ENCODE measurements around the gene KRTAP10-6.
"Not testable (repeated sequence)": the region's sequence is repeated elsewhere in the genome, so short reads cannot be mapped to it uniquely, and the experiment has no call there.

The KRTAP10-6 gene

GRCh38 chr21:44564099-44564498, 28.2 kb downstream of the KRTAP10-6 start:
- no peak for FAIRE-seq
- no peak for DNase-seq (ENCODE audit: insufficient read length, low spot score)

GRCh38 chr21:44558695-44559094, 33.6 kb downstream of the KRTAP10-6 start, which contains the start of gene KRTAP10-3:
TSS of gene KRTAP10-3 (minus strand) at chr21:44558795. CDS start at chr21:44558715, 80 bp downstream.
- DNase-seq (ENCODE audit: insufficient read length, low spot score) (no peak), FAIRE-seq (no peak)

- FAIRE-seq; DNase-seq (ENCODE audit: insufficient read length, low spot score): not testable (repeated sequence)
Measured at GRCh38 chr21:44558329-44558675, 34.0 kb downstream of the KRTAP10-6 start.

- FAIRE-seq, result no peak
- no peak for DNase-seq (ENCODE audit: insufficient read length, low spot score)
Measured at GRCh38 chr21:44557491-44558328, 34.6 kb downstream of the KRTAP10-6 start.

GRCh38 chr21:44556879-44557278, 35.4 kb downstream of the KRTAP10-6 start:
- no peak for DNase-seq (ENCODE audit: insufficient read length, low spot score)
- FAIRE-seq, result no peak

- FAIRE-seq (no peak), DNase-seq (ENCODE audit: insufficient read length, low spot score) (no peak)
Measured at GRCh38 chr21:44555200-44555875, 37.0 kb downstream of the KRTAP10-6 start.

GRCh38 chr21:44552681-44553080, 39.6 kb downstream of the KRTAP10-6 start:
- FAIRE-seq, result no peak
- no peak for DNase-seq (ENCODE audit: insufficient read length, low spot score)

GRCh38 chr21:44552136-44552535, 40.2 kb downstream of the KRTAP10-6 start:
- FAIRE-seq (no peak), DNase-seq (ENCODE audit: insufficient read length, low spot score) (no peak)

GRCh38 chr21:44551340-44551961, 40.9 kb downstream of the KRTAP10-6 start, which contains the start of gene KRTAP10-2:
TSS of gene KRTAP10-2 (minus strand) at chr21:44551505. CDS start at chr21:44551458, 47 bp downstream.
- FAIRE-seq (no peak), DNase-seq (ENCODE audit: insufficient read length, low spot score) (no peak)

GRCh38 chr21:44550807-44551206, 41.5 kb downstream of the KRTAP10-6 start:
- no peak for FAIRE-seq
- DNase-seq (ENCODE audit: insufficient read length, low spot score), result no peak

GRCh38 chr21:44550285-44550684, 42.0 kb downstream of the KRTAP10-6 start:
- not testable (repeated sequence) for DNase-seq (ENCODE audit: insufficient read length, low spot score); FAIRE-seq

GRCh38 chr21:44549525-44550211, 42.6 kb downstream of the KRTAP10-6 start:
- FAIRE-seq (no peak), DNase-seq (ENCODE audit: insufficient read length, low spot score) (no peak)

GRCh38 chr21:44548922-44549321, 43.4 kb downstream of the KRTAP10-6 start:
- no peak for FAIRE-seq
- no peak for DNase-seq (ENCODE audit: insufficient read length, low spot score)

- FAIRE-seq, result no peak
Measured at GRCh38 chr21:44548381-44548780, 43.9 kb downstream of the KRTAP10-6 start.

GRCh38 chr21:44547656-44548331, 44.5 kb downstream of the KRTAP10-6 start:
- FAIRE-seq (no peak), DNase-seq (ENCODE audit: insufficient read length, low spot score) (no peak)

More at GRCh38 chr21:44548381-44548780, 43.9 kb downstream of the KRTAP10-6 start:
- DNase-seq (ENCODE audit: insufficient read length, low spot score), result no peak

- no peak for FAIRE-seq
- no peak for DNase-seq (ENCODE audit: insufficient read length, low spot score)
Measured at GRCh38 chr21:44544566-44544965, 47.7 kb downstream of the KRTAP10-6 start.

GRCh38 chr21:44542716-44543115, 49.6 kb downstream of the KRTAP10-6 start:
- DNase-seq (ENCODE audit: insufficient read length, low spot score), result no peak
- no peak for FAIRE-seq
